GM18498 (cell line): Measurements from ENCODE around the gene DYNLT2.
"Not testable (repeated sequence)": the region's sequence is repeated elsewhere in the genome, so short reads cannot be mapped to it uniquely, and the experiment has no call there.

Source experiments
- ATAC-seq: cut with Tn5 transposase; IDR thresholded peaks from one replicate; pipeline ENCODE4 v1.9.1; 2021; ENCODE audit warnings: mild to moderate bottlenecking, moderate library complexity; ENCODE audit not compliant: unreplicated experiment

DYNLT2 gene

GRCh38 chr6:169783971-169784820 lies 32.8 kb upstream of the DYNLT2 start:
- no peak for ATAC-seq

- ATAC-seq = no peak
Observed at GRCh38 chr6:169783401-169783800, 32.0 kb upstream of the DYNLT2 start.

- no peak for ATAC-seq
Observed at GRCh38 chr6:169782966-169783365, 31.6 kb upstream of the DYNLT2 start.

GRCh38 chr6:169780571-169781091 lies 29.3 kb upstream of the DYNLT2 start:
- no peak for ATAC-seq

GRCh38 chr6:169779896-169780295 lies 28.5 kb upstream of the DYNLT2 start:
- ATAC-seq = no peak

- ATAC-seq = no peak
Observed at GRCh38 chr6:169779092-169779815, 27.9 kb upstream of the DYNLT2 start.

GRCh38 chr6:169778646-169779045 lies 27.3 kb upstream of the DYNLT2 start:
- ATAC-seq = no peak

- no peak for ATAC-seq
Observed at GRCh38 chr6:169777896-169778295, 26.5 kb upstream of the DYNLT2 start.

GRCh38 chr6:169776379-169776778 lies 25.0 kb upstream of the DYNLT2 start:
- no peak for ATAC-seq

GRCh38 chr6:169775321-169775720 lies 23.9 kb upstream of the DYNLT2 start:
- ATAC-seq = no peak

GRCh38 chr6:169774347-169774746 lies 23.0 kb upstream of the DYNLT2 start:
- ATAC-seq = no peak

GRCh38 chr6:169766921-169767736 lies 15.8 kb upstream of the DYNLT2 start:
- ATAC-seq = no peak

GRCh38 chr6:169766232-169766631 lies 14.9 kb upstream of the DYNLT2 start:
- no peak for ATAC-seq

- ATAC-seq = not testable (repeated sequence)
Observed at GRCh38 chr6:169765789-169766188, 14.4 kb upstream of the DYNLT2 start.

- no peak for ATAC-seq
Observed at GRCh38 chr6:169763881-169764280, 12.5 kb upstream of the DYNLT2 start.

GRCh38 chr6:169763308-169763707 lies 11.9 kb upstream of the DYNLT2 start:
- no peak for ATAC-seq

GRCh38 chr6:169755162-169755561 lies 3.8 kb upstream of the DYNLT2 start:
- ATAC-seq = no peak

GRCh38 chr6:169752074-169752623 lies 777 bp upstream of the DYNLT2 start:
- no peak for ATAC-seq

GRCh38 chr6:169746556-169746955 lies 4.8 kb downstream of the DYNLT2 start:
- no peak for ATAC-seq

GRCh38 chr6:169745405-169745804 lies 6.0 kb downstream of the DYNLT2 start:
- ATAC-seq = no peak

- ATAC-seq = no peak
Observed at GRCh38 chr6:169741344-169741743, 10.0 kb downstream of the DYNLT2 start.
